CD4-positive, alpha-beta T cell treated with Interferon gamma for 1 hour (primary cell): ENCODE data around the gene OR52B6.
"Not testable (repeated sequence)": the region's sequence is repeated elsewhere in the genome, so short reads cannot be mapped to it uniquely, and the experiment has no call there.

Experiments used
- DNase-seq: peaks from one replicate; pipeline ENCODE4 v3.0.0-alpha.2; 2020

OR52B6 gene

GRCh38 chr11:5596607-5597201 is 16.0 kb downstream of the OR52B6 start, which contains the start of gene TRIM6:
TRIM6 (plus strand) TSS chr11:5596637; CDS start chr11:5596898, 261 bp downstream.
- peak; percentile 14 for DNase-seq

- DNase-seq = no peak
Measured at GRCh38 chr11:5597953-5598352, 17.3 kb downstream of the OR52B6 start.

GRCh38 chr11:5600374-5600851 is 19.7 kb downstream of the OR52B6 start:
- DNase-seq = peak; percentile 64

- not testable (repeated sequence) for DNase-seq
Measured at GRCh38 chr11:5602791-5603190, 22.1 kb downstream of the OR52B6 start.

- DNase-seq = no peak
Measured at GRCh38 chr11:5603326-5603725, 22.6 kb downstream of the OR52B6 start.

DNA sequence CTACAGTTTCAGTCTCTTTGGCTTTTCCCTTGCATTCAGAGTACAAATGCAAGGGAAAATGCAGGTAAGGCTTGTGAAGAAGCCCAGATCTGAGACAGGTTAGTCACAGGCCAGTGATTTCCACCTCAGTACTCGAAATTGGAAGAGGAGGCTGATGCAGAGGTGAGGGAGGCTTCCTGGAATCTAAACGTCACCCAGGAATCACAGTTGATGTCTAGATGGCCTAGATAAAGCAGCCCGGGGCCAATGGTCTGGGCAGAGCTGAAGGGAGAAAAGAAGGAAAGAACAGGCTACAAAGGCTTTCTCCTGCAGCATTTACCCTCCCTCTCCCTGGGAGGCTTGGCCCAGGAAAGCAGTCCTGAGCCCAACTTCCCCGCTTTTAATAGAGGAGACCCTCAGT is 24.2 kb downstream of the OR52B6 start:
- no peak for DNase-seq

DNA sequence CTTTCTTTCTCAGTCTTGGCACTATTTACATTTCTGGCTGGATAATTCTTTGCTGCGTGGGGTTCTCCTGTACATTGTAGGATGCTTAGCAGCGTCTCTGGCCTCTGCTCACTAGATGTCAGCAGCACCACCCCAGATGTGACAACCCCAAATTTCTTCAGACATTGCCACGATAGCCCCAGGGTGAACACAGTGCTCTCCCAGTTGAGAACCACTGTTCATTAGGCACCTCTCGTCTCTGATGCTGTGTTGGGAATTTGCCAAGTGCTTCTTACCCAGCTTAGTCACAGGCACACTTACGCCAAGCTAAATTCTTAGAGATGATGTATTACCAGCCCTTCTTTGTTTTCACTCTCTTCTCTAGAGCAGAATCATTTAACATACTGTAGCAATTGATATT is 25.2 kb downstream of the OR52B6 start:
- DNase-seq = no peak

DNA sequence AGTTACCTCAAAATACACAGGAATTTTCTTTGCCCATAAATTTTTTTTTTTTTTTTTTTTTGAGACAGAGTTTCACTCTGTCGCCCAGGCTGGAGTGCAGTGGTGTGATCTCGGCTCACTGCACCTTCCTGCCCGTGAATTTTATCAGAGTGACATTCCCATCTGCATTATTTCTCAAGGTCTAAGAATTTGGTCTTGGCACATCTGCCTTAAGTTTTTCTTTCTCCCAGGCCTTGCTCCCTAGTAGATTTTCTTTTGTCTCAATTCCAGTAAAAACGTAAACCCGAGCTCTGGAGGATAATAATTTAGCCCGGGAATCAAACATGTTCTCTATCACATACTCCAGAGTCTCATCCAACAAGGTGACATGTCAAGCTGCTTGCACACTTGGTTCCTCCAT is 28.1 kb downstream of the OR52B6 start:
- no peak for DNase-seq

DNA sequence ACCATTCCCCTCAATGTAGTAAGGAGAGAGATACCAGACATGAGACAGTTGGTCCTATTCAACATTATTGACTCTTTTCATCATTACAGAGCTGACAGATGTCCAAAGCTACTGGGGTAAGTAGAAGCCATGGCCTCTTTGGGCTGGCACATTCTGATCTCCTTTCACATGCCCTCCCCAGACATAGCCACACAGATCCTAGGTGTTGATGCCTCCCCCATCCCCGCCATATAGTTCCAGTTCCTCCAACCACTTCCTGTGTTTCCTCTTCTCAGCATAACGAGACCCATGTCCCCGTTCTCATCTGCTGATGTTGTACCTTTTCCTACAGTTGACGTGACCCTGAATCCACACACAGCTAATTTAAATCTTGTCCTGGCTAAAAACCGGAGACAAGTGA is 29.8 kb downstream of the OR52B6 start:
- DNase-seq = no peak

- DNase-seq = no peak
Measured at GRCh38 chr11:5611627-5612026, 30.9 kb downstream of the OR52B6 start.

GRCh38 chr11:5618807-5619206 is 38.1 kb downstream of the OR52B6 start:
- DNase-seq = no peak

GRCh38 chr11:5620651-5621521 is 40.2 kb downstream of the OR52B6 start:
- no peak for DNase-seq

DNA sequence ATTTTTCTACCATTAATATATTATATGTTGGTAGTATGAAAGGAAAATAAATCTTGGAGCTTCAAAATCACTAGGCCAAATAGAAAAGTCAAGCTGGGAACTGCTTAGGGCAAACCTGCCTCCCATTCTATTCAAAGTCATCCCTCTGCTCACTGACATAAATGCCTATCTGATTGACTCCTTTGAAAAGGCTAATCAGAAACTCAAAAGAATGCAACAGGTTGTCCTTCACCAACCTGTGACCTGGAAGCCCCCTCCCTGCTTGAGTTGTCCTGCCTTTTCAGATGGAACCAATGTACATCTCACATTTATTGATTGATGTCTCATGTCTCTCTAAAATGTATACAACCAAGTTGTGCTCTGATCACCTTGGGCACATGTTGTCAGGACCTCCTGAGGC is 40.9 kb downstream of the OR52B6 start:
- DNase-seq = no peak

GRCh38 chr11:5622802-5623201 is 42.1 kb downstream of the OR52B6 start:
- DNase-seq = no peak

- peak; percentile 69 for DNase-seq
Measured at GRCh38 chr11:5624489-5625279, 44.0 kb downstream of the OR52B6 start, which contains the start of gene TRIM34. TRIM34 (plus strand) TSS chr11:5625001; CDS start chr11:5632332, 7,331 bp downstream.

DNA sequence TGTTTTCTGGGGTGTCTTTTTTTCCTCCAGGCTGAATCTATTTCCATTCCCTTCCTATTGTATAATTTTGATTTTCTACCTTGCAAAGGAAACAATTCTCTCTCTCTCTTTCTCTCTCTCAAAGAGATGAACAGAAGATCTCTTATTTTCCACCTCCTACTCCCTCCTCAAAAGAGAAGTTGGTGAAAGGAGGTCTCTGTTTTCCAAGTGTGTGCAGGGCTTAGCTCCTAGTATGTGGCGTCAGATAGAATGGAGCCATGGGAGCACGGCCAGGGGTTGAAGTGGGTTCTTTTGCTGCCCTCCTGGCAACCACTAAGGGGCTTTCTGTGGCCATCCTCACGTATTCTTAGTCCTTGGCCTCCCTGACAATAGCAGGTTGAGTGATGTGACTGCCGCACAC is 44.6 kb downstream of the OR52B6 start:
- DNase-seq = no peak

GRCh38 chr11:5626196-5626595 is 45.5 kb downstream of the OR52B6 start:
- no peak for DNase-seq

GRCh38 chr11:5631417-5631816 is 50.7 kb downstream of the OR52B6 start:
- no peak for DNase-seq
